NK-92 treated with Interleukin-12 subunit alpha and Interleukin-12 subunit beta, amount 100 ng/mL, for 24 hours (cell line): ENCODE results near the gene RPL11.
"Not testable (repeated sequence)": the region's sequence is repeated elsewhere in the genome, so short reads cannot be mapped to it uniquely, and the experiment has no call there.

Source experiments
- DNase-seq: peaks from one replicate; lab custom pipeline; 2025; lab: John Stamatoyannopoulos, UW

Gene RPL11

GRCh38 chr1:23691499-23692307 lies at the start of gene RPL11:
Gene RPL11, plus strand, starts transcription at chr1:23691806. Its CDS starts 18 bp downstream, at chr1:23691824.
- DNase-seq = peak; percentile 79

GRCh38 chr1:23643736-23644554 lies 47.7 kb upstream of the RPL11 start:
- DNase-seq = no peak

- no peak for DNase-seq
These were observed 47.1 kb upstream of the RPL11 start for GRCh38 chr1:23644555-23644866.

GRCh38 chr1:23645338-23645737 lies 46.3 kb upstream of the RPL11 start:
- no peak for DNase-seq

- DNase-seq = no peak
These were observed 45.5 kb upstream of the RPL11 start for GRCh38 chr1:23646091-23646490.

DNA sequence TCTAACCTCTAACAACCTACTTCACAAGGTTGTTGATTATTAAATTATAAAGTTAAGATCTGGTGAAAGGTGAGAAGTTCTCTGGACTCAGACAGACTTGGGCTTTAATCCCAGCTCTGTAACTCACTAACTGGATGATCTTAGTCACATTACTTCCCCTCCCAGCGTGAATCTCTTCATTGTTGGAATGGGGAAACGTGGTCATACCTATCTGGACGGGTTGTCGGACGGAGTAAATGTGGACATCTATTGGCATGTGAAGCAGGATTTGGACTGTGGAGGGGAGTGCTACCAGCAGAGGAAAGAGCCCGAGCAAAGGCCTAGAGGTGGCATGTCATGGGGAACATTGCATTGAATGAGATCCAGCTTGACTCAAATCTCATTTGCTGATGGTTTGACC lies 45.1 kb upstream of the RPL11 start:
- DNase-seq = no peak

DNA sequence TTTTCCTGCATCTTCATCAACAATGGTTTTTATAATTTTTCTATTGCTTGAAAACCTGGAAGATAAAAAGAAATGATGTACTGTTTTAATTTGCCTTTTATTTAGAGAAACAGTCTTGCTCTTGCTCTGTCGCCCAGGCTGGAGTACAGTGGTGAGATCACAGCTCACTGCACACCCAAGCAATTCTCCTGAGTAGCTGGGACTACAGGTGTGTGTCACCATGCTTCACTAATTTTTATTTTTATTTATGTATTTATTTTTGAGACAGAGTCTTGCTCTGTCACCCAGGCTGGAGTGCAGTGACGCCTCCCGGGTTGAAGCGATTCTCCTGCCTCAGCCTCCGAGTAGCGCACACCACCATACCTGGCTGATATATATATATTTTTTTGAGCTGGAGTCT lies 43.0 kb upstream of the RPL11 start:
- no peak for DNase-seq

GRCh38 chr1:23649157-23649556 lies 42.4 kb upstream of the RPL11 start:
- not testable (repeated sequence) for DNase-seq

- DNase-seq = no peak
These were observed 41.1 kb upstream of the RPL11 start for GRCh38 chr1:23650344-23650990.

- DNase-seq = no peak
These were observed 40.4 kb upstream of the RPL11 start for GRCh38 chr1:23651069-23651808.

GRCh38 chr1:23657659-23658275 lies 33.8 kb upstream of the RPL11 start:
- DNase-seq = peak; percentile 23

- DNase-seq = no peak
These were observed 30.9 kb upstream of the RPL11 start for GRCh38 chr1:23660671-23661070.

- no peak for DNase-seq
These were observed 29.7 kb upstream of the RPL11 start for GRCh38 chr1:23661887-23662286.

DNA sequence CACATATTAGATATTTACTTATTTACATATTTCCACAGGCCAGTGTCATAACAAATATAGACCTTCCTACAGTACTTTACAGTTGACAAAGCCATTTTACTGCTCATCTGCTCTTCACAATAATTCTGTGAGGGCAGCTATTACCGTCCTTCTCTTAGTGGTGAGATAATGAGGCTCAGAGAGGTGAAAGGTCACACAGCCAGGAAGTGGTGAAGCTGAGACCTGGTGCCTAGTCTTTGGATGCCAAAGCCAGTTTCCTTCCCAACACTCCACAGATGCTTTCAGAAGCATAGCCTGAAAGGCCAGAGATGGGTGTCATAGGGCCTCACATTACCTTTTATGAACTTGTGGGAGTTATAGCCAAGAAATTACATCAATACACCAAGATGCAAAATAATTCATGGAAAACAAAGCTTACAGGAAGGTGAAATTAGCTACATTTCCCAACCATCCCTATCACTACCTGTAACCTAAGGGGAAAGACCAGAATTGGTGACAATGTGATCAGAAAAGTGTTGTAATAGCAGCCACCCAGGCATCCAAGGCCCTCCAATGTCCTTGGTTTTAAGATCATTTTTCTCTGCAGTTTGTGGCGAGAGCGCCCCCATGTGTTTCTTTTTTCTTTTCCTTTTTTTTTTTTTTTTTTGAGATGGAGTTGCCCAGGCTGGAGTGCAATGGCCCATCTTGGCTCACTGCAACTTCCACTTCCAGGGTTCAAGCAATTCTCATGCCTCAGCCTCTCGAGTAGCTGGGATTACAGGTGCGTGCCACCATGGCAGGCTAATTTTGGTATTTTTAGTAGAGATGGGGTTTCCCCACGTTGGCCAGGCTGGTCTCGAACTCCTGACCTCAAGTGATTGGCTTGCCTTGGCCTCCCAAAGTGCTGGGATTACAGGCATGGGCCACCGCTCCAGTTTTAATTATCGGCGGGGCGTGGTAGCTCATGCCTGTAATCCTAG lies 26.5 kb upstream of the RPL11 start:
- no peak for DNase-seq

- DNase-seq = no peak
These were observed 24.2 kb upstream of the RPL11 start for GRCh38 chr1:23667411-23667810.

DNA sequence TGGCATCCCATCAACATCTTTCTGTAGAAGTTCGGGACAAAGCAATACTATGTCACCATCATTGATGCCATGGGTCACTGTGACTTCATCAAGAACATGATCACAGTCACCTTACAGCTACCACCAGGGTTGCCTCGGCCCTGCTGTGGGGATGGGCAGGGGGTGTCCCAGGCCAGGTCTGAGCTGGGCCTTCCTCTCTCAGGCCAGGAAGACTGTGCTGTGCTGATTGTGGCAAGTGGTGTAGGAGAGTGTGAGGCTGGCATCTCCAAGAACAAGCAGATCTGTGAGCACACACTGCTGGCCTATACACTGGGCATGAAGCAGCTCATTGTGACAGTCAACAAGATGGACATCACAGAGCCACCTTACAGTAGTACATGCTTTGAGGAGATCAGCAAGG lies 20.9 kb upstream of the RPL11 start:
- DNase-seq = no peak

DNA sequence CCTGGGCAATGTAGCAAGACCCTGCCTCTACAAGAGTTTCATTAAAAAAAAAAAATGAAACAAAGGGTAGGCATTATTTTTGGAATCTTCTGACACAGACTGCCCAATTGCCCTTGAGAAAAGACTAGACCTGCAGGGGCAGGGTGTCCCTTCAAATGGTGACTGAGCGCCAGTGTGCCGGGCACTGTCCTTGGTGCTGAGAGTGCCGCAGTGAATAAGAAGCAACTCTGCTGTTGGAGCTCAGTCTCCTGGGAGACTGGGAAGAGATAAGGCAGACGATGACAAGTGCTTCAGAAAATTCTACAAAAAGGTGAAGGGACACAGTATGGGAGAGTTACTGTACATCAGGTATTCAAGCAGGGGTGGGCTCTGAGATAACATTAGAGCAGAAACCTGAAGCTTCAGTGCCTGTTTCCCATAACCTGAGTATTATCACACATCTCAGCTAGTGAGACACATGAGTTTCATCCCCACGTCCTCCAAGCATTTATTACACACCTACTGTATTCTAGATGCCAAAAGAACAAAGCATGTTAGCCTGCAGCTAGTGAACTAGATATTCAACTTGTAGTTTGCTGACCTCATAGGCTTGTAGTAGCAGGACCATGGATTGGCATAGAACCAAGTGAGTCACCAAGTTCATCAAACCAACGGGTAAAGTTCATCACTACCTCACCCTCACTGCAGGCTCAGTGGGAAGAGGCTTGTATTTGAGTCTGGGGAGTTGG lies 18.4 kb upstream of the RPL11 start:
- no peak for DNase-seq

DNA sequence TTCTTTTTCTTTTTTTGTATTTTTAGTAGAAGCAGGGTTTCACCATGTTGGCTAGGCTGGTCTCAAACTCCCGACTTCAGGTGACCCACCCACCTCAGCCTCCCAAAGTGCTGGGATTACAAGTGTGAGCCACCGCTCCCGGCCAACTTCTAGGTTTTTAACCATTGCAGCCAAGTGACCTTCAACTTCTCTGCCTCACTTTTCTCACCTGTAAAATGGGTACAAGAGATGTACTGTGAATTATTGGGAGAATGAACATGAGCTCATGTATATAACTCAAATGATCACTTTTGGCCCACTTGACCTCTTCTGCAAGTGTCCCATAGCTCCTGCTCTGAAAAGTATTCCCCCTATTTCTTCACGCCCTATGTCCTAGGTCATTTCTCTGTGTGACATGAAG lies 11.8 kb upstream of the RPL11 start:
- DNase-seq = no peak

DNA sequence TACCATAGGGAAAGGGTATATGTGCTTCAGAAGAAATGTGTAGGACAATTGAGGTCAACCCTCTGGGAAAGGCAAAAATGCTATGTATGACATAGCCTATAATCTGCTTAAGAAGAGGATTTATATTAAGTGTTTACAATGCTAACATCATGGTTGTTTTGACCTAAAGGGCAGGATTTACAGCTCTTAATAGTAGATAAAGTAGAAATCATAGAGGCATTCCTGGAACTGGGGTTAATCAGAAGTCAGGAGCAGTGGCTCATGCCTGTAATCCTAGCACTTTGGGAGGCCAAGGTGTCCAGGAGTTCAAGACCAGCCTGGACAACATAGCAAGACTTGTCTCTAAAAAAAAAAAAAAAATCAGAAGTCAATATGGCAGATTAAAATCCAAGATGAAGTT lies 8.7 kb upstream of the RPL11 start:
- DNase-seq = no peak

DNA sequence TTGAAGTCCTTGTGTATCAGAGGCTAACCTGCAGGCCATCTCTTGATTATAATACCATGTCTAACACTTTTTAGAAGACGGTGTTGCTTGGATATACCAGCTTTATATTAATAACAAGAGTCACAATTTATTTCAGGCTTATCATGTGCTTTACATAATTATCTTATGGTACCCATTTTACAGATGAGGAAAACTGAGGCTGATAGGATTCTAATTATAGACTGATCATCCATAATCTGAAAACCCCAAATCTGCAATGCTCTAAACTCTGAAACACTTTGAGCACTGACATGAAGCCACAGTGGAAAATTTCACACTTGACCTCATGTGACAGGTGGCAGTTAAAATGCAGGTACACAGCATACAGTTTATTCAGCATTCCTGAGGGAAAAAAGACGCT lies 7.2 kb upstream of the RPL11 start:
- no peak for DNase-seq
